Naive thymus-derived CD4-positive, alpha-beta T cell (primary cell): ENCODE data around the gene TTC27. TPM values are rescaled to one million over a fixed set of nuclear protein-coding genes. Genes with fewer than 3 reads are reported as not detected.

ENCODE experiments used
- ATAC-seq: fragments of 150-1000 bp; cut with Tn5 transposase; 2 replicates; pipeline ENCODE4 v1.10.0; 2021; ENCODE audit warnings: mild to moderate bottlenecking, moderate library complexity
- CTCF ChIA-PET: fragments of 350-600 bp; sonication (Branson Sonifier 250); formaldehyde crosslinking; loops from one replicate; lab custom pipeline; 2021; ENCODE audit warnings: antibody characterized with exemption; lab: Charles Lee
- POLR2A ChIA-PET: fragments of 350-600 bp; sonication (Branson Sonifier 250); formaldehyde crosslinking; loops from one replicate; lab custom pipeline; 2021; ENCODE audit warnings: antibody characterized with exemption, inconsistent platforms; lab: Charles Lee
- DNase-seq, 9 donors: peaks; one replicate each; pipeline versions ENCODE4 v3.0.0 to v3.0.0-alpha.2; 2020 to 2022; ENCODE audit warnings: mixed read lengths in 1 of 9
- H3K27ac ChIP-seq: one replicate; pipeline ENCODE4 v1.7.0; 2013; ENCODE audit warnings: mild to moderate bottlenecking, low read depth, low read length, moderate library complexity
- H3K27me3 ChIP-seq, 2 donors: one replicate each; pipeline ENCODE4 v1.7.0; 2013; ENCODE audit warnings: low read length in 2 of 2, mild to moderate bottlenecking in 2 of 2, moderate library complexity in 2 of 2; ENCODE audit not compliant: control insufficient read depth in 2 of 2, insufficient read depth in 2 of 2
- H3K36me3 ChIP-seq, 3 experiments: 1 replicate in 2 of 3; 2 replicates in 1 of 3; pipeline ENCODE4 v1.7.0; 2013; ENCODE audit warnings: low read length in 3 of 3, mild to moderate bottlenecking in 3 of 3, moderate library complexity in 1 of 3; ENCODE audit not compliant: insufficient read depth in 3 of 3, control insufficient read depth in 2 of 3
- H3K4me1 ChIP-seq, 2 donors: one replicate each; pipeline ENCODE4 v1.7.0; 2013; ENCODE audit warnings: low read length in 2 of 2, mild to moderate bottlenecking in 2 of 2, moderate library complexity in 1 of 2; ENCODE audit not compliant: control insufficient read depth in 2 of 2, insufficient read depth in 2 of 2
- H3K4me3 ChIP-seq: 2 replicates; pipeline ENCODE4 v1.7.0; 2013; ENCODE audit warnings: mild to moderate bottlenecking, low read length
- H3K9me3 ChIP-seq, 3 experiments: 1 replicate in 2 of 3; 2 replicates in 1 of 3; pipeline ENCODE4 v1.7.0; 2013; ENCODE audit warnings: low read length in 3 of 3; ENCODE audit not compliant: control insufficient read depth in 2 of 3
- H3K27ac Mint-ChIP-seq, 9 donors: one replicate each; pipeline ENCODE4 v1.8.0; 2020 to 2022; ENCODE audit warnings: mixed read lengths in 9 of 9, mild to moderate bottlenecking in 8 of 9, moderate library complexity in 5 of 9, inconsistent platforms in 2 of 9
- H3K27me3 Mint-ChIP-seq, 5 donors: one replicate each; pipeline ENCODE4 v1.8.0; 2021 to 2022; ENCODE audit warnings: mixed read lengths in 5 of 5, mild to moderate bottlenecking in 1 of 5
- H3K36me3 Mint-ChIP-seq, 5 donors: one replicate each; pipeline ENCODE4 v1.8.0; 2020 to 2022; ENCODE audit warnings: mixed read lengths in 5 of 5, mild to moderate bottlenecking in 3 of 5, inconsistent platforms in 1 of 5
- H3K4me1 Mint-ChIP-seq, 7 donors: one replicate each; pipeline ENCODE4 v1.8.0; 2020 to 2022; ENCODE audit warnings: mixed read lengths in 7 of 7, mild to moderate bottlenecking in 3 of 7, inconsistent platforms in 1 of 7
- H3K4me3 Mint-ChIP-seq, 10 donors: one replicate each; pipeline ENCODE4 v1.8.0; 2020 to 2022; ENCODE audit warnings: mild to moderate bottlenecking in 10 of 10, mixed read lengths in 10 of 10, moderate library complexity in 6 of 10, inconsistent platforms in 2 of 10
- H3K9me3 Mint-ChIP-seq, 11 donors: one replicate each; pipeline ENCODE4 v1.8.0; 2020 to 2022; ENCODE audit warnings: mixed read lengths in 11 of 11, mild to moderate bottlenecking in 4 of 11, inconsistent platforms in 1 of 11, moderate library complexity in 1 of 11
- intact Hi-C, 2 donors: fragments of 100-400 bp; cut with micrococcal nuclease; formaldehyde crosslinking; loops; one replicate each; pipeline ENCODE4 v1.15.1; 2023
- polyA plus RNA-seq, 2 donors: library from polyadenylated mRNA; unstranded; fragments of 300-500 nt; fragmentation: Illumina TruSeq; gene quantifications; one replicate each; pipeline ENCODE4 v1.2.3, GENCODE V29; 2021
- total RNA-seq, 6 experiments: library from RNA in 5 of 6; stranded (reverse) in 5 of 6; gene quantifications; 1 replicate in 5 of 6; 2 replicates in 1 of 6; pipeline ENCODE4 v1.2.3 and lab custom pipeline; 2021 to 2026

Gene TTC27
- total and polyA plus RNA-seq, 7 experiments from 2014 or later = 18.5 to 30.0 (median 23.9) TPM

DNA sequence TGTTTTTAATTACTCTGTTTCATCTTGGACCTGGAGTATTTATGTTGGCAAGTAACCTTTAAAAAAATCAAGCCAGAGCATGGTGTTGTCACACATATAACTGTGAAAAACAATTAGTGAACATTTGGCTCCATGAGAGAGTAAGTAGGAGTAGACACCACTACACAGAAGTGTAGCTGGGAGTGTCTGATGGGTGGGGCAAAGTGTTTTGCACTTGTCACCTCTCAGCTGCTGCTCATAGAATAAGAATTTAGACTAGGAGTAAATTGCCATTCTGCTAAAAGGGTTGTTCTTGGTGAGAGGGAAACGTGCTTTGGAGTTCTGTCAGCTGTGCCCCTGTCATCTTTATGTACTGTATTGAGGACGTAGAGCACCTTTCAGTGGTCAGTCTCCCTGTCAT, 114.5 kb downstream of the TTC27 start:
- H3K9me3 ChIP-seq = no peaks in the 10 kb centered on the region
- CTCF ChIA-PET = no interaction called here
- H3K27me3 Mint-ChIP-seq = no peaks in the 10 kb centered on the region
- H3K9me3 Mint-ChIP-seq = peaks cover 0 to 6% (median 0%) of the 10 kb centered on the region in 11 donors
- intact Hi-C loops = no loop called here
- peaks cover 24 to 62% (median 48%) of the 10 kb centered on the region in 5 donors for H3K36me3 Mint-ChIP-seq
- H3K4me3 Mint-ChIP-seq = no peak overlapping the region
- ATAC-seq (no peak), DNase-seq (no peak)
- POLR2A ChIA-PET = no interaction called here
- H3K4me3 ChIP-seq = no peak overlapping the region
- H3K27me3 ChIP-seq = no peaks in the 10 kb centered on the region
- H3K4me1 ChIP-seq = no peaks in the 10 kb centered on the region
- no peaks in the 10 kb centered on the region for H3K4me1 Mint-ChIP-seq
- no peak overlapping the region for H3K27ac ChIP-seq
- H3K27ac Mint-ChIP-seq = no peak overlapping the region
- H3K36me3 ChIP-seq = peaks cover 0 to 35% (median 0%) of the 10 kb centered on the region in 3 experiments

DNA sequence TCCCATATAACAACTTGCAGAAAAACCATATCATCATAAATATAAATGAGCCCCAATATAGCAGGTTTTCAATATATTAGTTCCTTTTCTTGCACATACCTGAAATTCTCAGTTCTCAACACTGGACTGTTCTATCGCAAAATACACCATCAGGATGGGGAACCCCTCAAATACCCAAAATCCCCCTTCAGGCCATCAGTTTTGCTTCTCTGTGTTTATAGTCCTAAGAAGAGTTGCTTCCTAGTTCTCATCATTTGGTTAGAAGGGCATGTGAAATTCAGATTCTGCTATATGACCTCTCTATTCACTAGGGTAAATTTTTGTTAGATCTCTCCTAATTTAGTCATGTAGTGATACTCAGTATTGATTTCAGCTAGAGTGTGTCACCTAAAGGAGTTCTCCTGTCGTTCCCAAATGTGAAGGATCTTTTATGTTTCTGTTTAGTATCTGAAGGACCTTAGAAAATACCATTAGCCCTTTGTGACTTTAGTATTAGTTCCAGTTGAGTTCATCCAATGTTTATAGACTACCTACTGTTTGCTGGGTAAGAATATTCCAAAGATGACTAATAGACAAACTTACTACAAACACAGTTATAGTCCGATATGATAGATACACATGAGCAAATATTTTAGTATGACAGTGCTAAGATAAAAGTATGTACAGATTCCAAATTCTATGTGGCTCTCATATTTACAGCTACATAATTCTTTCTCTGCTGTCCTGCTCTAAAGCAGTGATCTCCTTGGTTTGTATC, 115.8 kb downstream of the TTC27 start:
- no peaks in the 10 kb centered on the region for H3K4me1 ChIP-seq
- peaks cover 0 to 24% (median 0%) of the 10 kb centered on the region in 3 experiments for H3K36me3 ChIP-seq
- ChIA-PET CTCF (no interaction called here), POLR2A (no interaction called here)
- DNase-seq = no peak
- ATAC-seq = no peak
- Mint-ChIP-seq H3K4me3 (no peak overlapping the region), H3K36me3 (peaks cover 31 to 64% (median 52%) of the 10 kb centered on the region in 5 donors), H3K27me3 (no peaks in the 10 kb centered on the region), H3K27ac (no peak overlapping the region), H3K9me3 (peaks cover 0 to 10% (median 0%) of the 10 kb centered on the region in 11 donors), H3K4me1 (no peaks in the 10 kb centered on the region)
- intact Hi-C loops = no loop called here
- no peaks in the 10 kb centered on the region for H3K9me3 ChIP-seq
- H3K27ac ChIP-seq = no peak overlapping the region
- no peaks in the 10 kb centered on the region for H3K27me3 ChIP-seq
- H3K4me3 ChIP-seq = no peak overlapping the region

DNA sequence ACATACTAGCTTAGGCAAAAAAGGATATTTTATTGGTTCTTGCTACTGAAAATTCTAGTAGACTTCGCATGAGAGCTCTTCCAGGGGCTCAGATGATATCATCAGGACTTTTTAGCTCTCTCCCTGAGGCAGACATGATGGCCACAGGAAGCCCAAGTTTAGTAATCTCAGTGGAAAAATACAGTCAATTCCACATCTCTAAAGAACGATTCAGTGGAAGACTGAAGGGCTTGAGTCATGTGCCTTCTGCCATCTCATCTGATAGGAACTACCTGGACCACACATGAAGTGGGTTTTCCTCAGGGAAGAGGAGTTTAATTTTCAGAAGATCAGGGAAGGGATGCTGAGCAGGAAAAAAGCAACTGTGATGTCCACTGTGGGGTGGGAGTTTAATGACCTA, 117.3 kb downstream of the TTC27 start:
- peaks cover 31 to 66% (median 63%) of the 10 kb centered on the region in 5 donors for H3K36me3 Mint-ChIP-seq
- H3K27me3 Mint-ChIP-seq = no peaks in the 10 kb centered on the region
- ATAC-seq (no peak), DNase-seq (no peak)
- CTCF ChIA-PET = no interaction called here
- Histone ChIP-seq H3K27ac (no peak overlapping the region), H3K9me3 (no peaks in the 10 kb centered on the region), H3K36me3 (peaks cover 0 to 26% (median 0%) of the 10 kb centered on the region in 3 experiments), H3K4me1 (no peaks in the 10 kb centered on the region), H3K4me3 (no peak overlapping the region), H3K27me3 (no peaks in the 10 kb centered on the region)
- H3K4me1 Mint-ChIP-seq = no peaks in the 10 kb centered on the region
- H3K27ac Mint-ChIP-seq = no peak overlapping the region
- POLR2A ChIA-PET = no interaction called here
- intact Hi-C loops = no loop called here
- peaks cover 0 to 10% (median 0%) of the 10 kb centered on the region in 11 donors for H3K9me3 Mint-ChIP-seq
- no peak overlapping the region for H3K4me3 Mint-ChIP-seq

DNA sequence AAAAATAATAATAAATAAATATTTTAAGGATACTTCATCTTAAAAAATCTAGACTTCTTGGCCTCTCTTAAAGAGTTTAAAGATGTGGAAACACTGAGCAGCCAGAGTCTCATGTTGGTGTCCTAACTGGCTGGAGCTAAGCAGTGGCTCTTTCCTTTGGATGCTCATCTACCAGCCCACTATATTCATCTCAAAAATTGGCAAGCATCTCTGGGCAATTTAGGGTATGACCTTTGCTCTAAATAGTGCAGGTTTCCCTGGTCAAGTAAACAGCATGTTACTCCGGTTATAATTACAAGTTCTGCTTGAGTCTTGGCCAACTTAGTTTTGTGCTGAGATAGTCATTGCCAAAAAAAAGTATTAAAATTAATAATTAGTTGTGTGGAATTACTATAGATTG, 117.8 kb downstream of the TTC27 start:
- H3K4me1 ChIP-seq = no peaks in the 10 kb centered on the region
- no peaks in the 10 kb centered on the region for H3K27me3 ChIP-seq
- POLR2A ChIA-PET = no interaction called here
- Mint-ChIP-seq H3K36me3 (peaks cover 31 to 70% (median 67%) of the 10 kb centered on the region in 5 donors), H3K4me1 (no peaks in the 10 kb centered on the region), H3K27me3 (no peaks in the 10 kb centered on the region), H3K9me3 (peaks cover 0 to 10% (median 0%) of the 10 kb centered on the region in 11 donors), H3K27ac (no peak overlapping the region), H3K4me3 (no peak overlapping the region)
- ATAC-seq (no peak), DNase-seq (no peak)
- H3K36me3 ChIP-seq = peaks cover 0 to 26% (median 0%) of the 10 kb centered on the region in 3 experiments
- H3K9me3 ChIP-seq = no peaks in the 10 kb centered on the region
- CTCF ChIA-PET = no interaction called here
- no peak overlapping the region for H3K27ac ChIP-seq
- H3K4me3 ChIP-seq = no peak overlapping the region
- intact Hi-C loops = no loop called here

DNA sequence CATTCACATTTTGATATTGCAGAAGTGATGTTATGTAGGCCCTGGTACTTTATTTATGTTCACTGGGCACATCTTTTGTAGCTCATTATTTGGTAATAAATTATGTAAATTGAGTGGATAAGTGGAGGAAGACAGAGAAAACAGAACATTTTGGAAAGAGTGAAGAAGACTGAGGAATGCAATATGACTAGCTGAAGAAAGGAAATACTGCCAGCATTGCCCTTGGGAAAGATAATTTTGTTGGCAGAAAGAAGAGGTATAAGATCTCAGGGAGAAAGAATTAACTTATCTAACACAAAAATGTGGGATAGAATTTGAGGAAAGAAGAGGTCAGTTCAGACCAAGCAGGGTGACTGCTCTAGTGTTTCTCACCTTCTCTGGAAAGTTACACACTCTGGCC, 118.8 kb downstream of the TTC27 start:
- no peak for DNase-seq
- H3K9me3 ChIP-seq = no peaks in the 10 kb centered on the region
- ATAC-seq = no peak
- ChIA-PET POLR2A (no interaction called here), CTCF (no interaction called here)
- no peaks in the 10 kb centered on the region for H3K27me3 ChIP-seq
- H3K27ac Mint-ChIP-seq = no peak overlapping the region
- no peak overlapping the region for H3K4me3 ChIP-seq
- no peak overlapping the region for H3K4me3 Mint-ChIP-seq
- no peaks in the 10 kb centered on the region for H3K4me1 Mint-ChIP-seq
- H3K9me3 Mint-ChIP-seq = peaks cover 0 to 10% (median 0%) of the 10 kb centered on the region in 11 donors
- H3K36me3 Mint-ChIP-seq = peaks cover 25 to 74% (median 70%) of the 10 kb centered on the region in 5 donors
- no peak overlapping the region for H3K27ac ChIP-seq
- H3K36me3 ChIP-seq = peaks cover 0 to 26% (median 3%) of the 10 kb centered on the region in 3 experiments
- intact Hi-C loops = no loop called here
- no peaks in the 10 kb centered on the region for H3K4me1 ChIP-seq
- H3K27me3 Mint-ChIP-seq = no peaks in the 10 kb centered on the region

DNA sequence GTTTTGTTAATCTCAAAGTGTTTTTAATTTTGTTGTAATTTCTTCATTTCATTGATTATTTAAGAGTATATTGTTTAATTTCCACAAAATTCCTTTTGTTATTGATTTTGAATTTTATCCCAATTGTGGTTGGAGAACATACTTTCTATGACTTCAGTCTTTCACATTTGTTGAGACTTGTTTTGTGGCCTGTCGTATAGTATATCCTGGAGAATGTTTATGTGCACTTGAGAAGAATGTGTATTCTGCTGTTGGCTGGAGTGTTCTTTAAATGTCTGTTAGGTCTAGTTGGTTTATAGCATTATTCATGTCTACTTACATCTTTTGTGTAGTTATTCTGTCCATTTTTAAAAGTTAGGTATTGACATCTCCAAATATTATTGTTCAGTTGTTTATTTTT, 120.3 kb downstream of the TTC27 start:
- Histone ChIP-seq H3K27ac (no peak overlapping the region), H3K9me3 (no peaks in the 10 kb centered on the region), H3K4me1 (no peaks in the 10 kb centered on the region), H3K4me3 (no peak overlapping the region), H3K27me3 (no peaks in the 10 kb centered on the region), H3K36me3 (peaks cover 0 to 18% (median 3%) of the 10 kb centered on the region in 3 experiments)
- peaks cover 0 to 5% (median 0%) of the 10 kb centered on the region in 7 donors for H3K4me1 Mint-ChIP-seq
- intact Hi-C loops = no loop called here
- H3K4me3 Mint-ChIP-seq = no peak overlapping the region
- H3K27me3 Mint-ChIP-seq = no peaks in the 10 kb centered on the region
- no peak overlapping the region for H3K27ac Mint-ChIP-seq
- POLR2A ChIA-PET = no interaction called here
- ATAC-seq (no peak), DNase-seq (no peak)
- CTCF ChIA-PET = no interaction called here
- peaks cover 0 to 16% (median 0%) of the 10 kb centered on the region in 11 donors for H3K9me3 Mint-ChIP-seq
- H3K36me3 Mint-ChIP-seq = peaks cover 21 to 85% (median 68%) of the 10 kb centered on the region in 5 donors

DNA sequence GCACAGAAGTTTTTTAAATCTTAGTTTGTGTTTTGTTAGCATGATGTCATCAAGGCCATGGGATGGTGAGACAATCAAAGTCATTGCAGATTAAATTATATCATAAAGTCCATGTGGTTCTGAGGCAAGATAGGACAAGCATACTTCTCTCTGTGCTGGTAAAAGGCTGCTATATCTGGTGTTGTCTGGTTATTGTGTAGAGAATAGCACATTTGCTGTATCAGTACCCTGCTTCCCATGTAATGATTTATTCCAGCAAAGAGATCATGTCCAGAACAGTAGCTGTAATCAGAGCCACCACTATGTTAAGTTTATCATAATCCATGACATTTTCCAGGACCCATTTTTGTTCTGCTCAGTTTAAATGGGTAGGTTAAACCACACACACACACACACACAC, 123.0 kb downstream of the TTC27 start:
- no peaks in the 10 kb centered on the region for H3K27me3 ChIP-seq
- H3K4me3 ChIP-seq = no peak overlapping the region
- H3K4me3 Mint-ChIP-seq = no peak overlapping the region
- no peaks in the 10 kb centered on the region for H3K9me3 ChIP-seq
- POLR2A ChIA-PET = no interaction called here
- H3K36me3 ChIP-seq = peaks cover 0 to 6% (median 3%) of the 10 kb centered on the region in 3 experiments
- H3K27ac ChIP-seq = no peak overlapping the region
- H3K27ac Mint-ChIP-seq = no peak overlapping the region
- no peaks in the 10 kb centered on the region for H3K4me1 ChIP-seq
- no peaks in the 10 kb centered on the region for H3K27me3 Mint-ChIP-seq
- ATAC-seq (no peak), DNase-seq (no peak)
- peaks cover 0 to 19% (median 0%) of the 10 kb centered on the region in 11 donors for H3K9me3 Mint-ChIP-seq
- intact Hi-C loops = loop anchor here in 1 of 2 donors (10.0 kb wide), 1 partner anchor 844 kb away; the partner anchor contains the start of gene FAM98A
- CTCF ChIA-PET = no interaction called here
- peaks cover 8 to 66% (median 49%) of the 10 kb centered on the region in 5 donors for H3K36me3 Mint-ChIP-seq
- peaks cover 0 to 14% (median 5%) of the 10 kb centered on the region in 7 donors for H3K4me1 Mint-ChIP-seq
